NCI-H2029 treated with DMSO at 0.1 percent for 48 hours (cell line): ENCODE results near the gene OPCML.

Experiments used
- DNase-seq: peaks from one replicate; lab custom pipeline; 2025; lab: John Stamatoyannopoulos, UW

OPCML gene

GRCh38 chr11:132486060-132486459 is 1046.2 kb downstream of the OPCML start:
- no peak for DNase-seq

GRCh38 chr11:132475026-132475425 is 1057.3 kb downstream of the OPCML start:
- DNase-seq: no peak

GRCh38 chr11:132472411-132473172 is 1059.7 kb downstream of the OPCML start:
- no peak for DNase-seq

GRCh38 chr11:132471466-132471865 is 1060.8 kb downstream of the OPCML start:
- no peak for DNase-seq

GRCh38 chr11:132466983-132467382 is 1065.3 kb downstream of the OPCML start:
- DNase-seq: no peak

- DNase-seq: no peak
These were observed 1067.4 kb downstream of the OPCML start for GRCh38 chr11:132464939-132465338.

- DNase-seq: no peak
These were observed 1068.3 kb downstream of the OPCML start for GRCh38 chr11:132464003-132464342.

GRCh38 chr11:132463295-132464002 is 1068.9 kb downstream of the OPCML start:
- DNase-seq: no peak

- DNase-seq: no peak
These were observed 1072.6 kb downstream of the OPCML start for GRCh38 chr11:132459736-132460135.

GRCh38 chr11:132457445-132457844 is 1074.9 kb downstream of the OPCML start:
- no peak for DNase-seq

GRCh38 chr11:132456751-132457328 is 1075.5 kb downstream of the OPCML start:
- no peak for DNase-seq

- DNase-seq: no peak
These were observed 1077.3 kb downstream of the OPCML start for GRCh38 chr11:132455044-132455443.

- DNase-seq: no peak
These were observed 1078.9 kb downstream of the OPCML start for GRCh38 chr11:132453406-132453805.

GRCh38 chr11:132452616-132453015 is 1079.7 kb downstream of the OPCML start:
- no peak for DNase-seq

GRCh38 chr11:132451942-132452601 is 1080.2 kb downstream of the OPCML start:
- no peak for DNase-seq

- DNase-seq: no peak
These were observed 1081.7 kb downstream of the OPCML start for GRCh38 chr11:132450631-132451030.

GRCh38 chr11:132448334-132448995 is 1083.8 kb downstream of the OPCML start:
- DNase-seq: no peak

GRCh38 chr11:132447761-132448160 is 1084.5 kb downstream of the OPCML start:
- no peak for DNase-seq

- no peak for DNase-seq
These were observed 1086.4 kb downstream of the OPCML start for GRCh38 chr11:132445859-132446291.

GRCh38 chr11:132444911-132445310 is 1087.4 kb downstream of the OPCML start:
- no peak for DNase-seq

GRCh38 chr11:132439711-132440255 is 1092.5 kb downstream of the OPCML start:
- no peak for DNase-seq

GRCh38 chr11:132438418-132438817 is 1093.9 kb downstream of the OPCML start:
- no peak for DNase-seq
